ENCODE data around the gene PAK2. TPM values are rescaled to one million over a fixed set of nuclear protein-coding genes. Genes with fewer than 3 reads are reported as not detected.

PAK2 gene
- total and polyA plus RNA-seq, 10 donors, result 21.2 to 113 (median 99.9) TPM

DNA sequence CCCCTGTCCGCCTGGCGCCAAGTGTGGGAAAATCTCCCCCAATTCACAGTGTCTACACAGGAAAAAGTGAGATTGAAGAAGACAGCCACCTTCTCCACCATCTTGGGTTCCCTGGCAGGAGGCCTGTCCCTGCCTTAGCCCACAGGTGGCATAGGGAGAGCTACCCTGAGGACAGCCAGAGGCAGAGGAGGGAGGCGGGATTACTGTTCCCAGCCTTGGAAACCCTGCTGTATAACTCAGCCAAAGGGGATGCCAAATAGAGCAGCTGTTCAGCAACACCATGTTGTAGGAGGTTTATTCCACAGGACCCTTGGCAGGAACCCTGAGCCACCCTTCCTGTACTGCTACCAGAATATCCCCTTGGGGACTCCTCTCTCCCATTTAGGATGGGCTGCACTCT is 54.8 kb downstream of the PAK2 start:
- H3K4me3 ChIP-seq, result no peak overlapping the region
- DNase-seq, result no peak
- peaks cover 0 to 20% (median 0%) of the 10 kb centered on the region in 6 donors for H3K4me1 ChIP-seq
- no peaks in the 10 kb centered on the region for H3K27me3 ChIP-seq (replicated peaks in 1 of 7)
- H3K27ac ChIP-seq, result no peak overlapping the region
- no peaks in the 10 kb centered on the region for H3K9me3 ChIP-seq
- 93 to 100% (median 98%) methylated on average over 3 of the region's 3 CpGs for WGBS, 5 donors
- TF ChIP-seq CTCF (IDR thresholded peaks at IDR 0.05 in 8 of 11, conservative IDR thresholded peaks at IDR 0.05 in 3 of 11) (no peak), POLR2A (IDR thresholded peaks at IDR 0.05) (no peak), POLR2AphosphoS5 (IDR thresholded peaks at IDR 0.05) (no peak)
- intact Hi-C loops (cut with DNase I; ENCODE audit: low total_unique reads), result no loop called here
- H3K36me3 ChIP-seq, result peaks cover 0 to 71% (median 12%) of the 10 kb centered on the region in 6 donors

DNA sequence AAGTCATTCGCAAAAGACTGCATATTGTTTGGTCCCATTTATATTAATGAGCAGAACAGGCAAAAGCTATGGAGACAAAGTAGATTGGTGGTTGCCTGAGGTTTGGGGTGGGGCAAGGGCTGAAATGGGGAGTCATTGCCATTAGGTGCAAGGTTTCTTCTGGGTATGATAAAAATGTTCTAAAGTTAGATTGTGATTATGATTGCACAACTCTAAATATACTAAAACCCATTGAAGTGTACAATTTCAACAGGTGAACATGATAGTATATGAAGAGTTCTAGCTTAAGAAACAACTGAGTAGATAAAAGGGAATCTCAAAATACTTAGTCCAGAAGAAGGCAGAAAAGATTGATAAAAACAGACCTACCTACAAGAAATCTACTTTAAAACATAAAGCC is 56.7 kb downstream of the PAK2 start:
- no peaks in the 10 kb centered on the region for H3K9me3 ChIP-seq
- peaks cover 0 to 70% (median 8%) of the 10 kb centered on the region in 6 donors for H3K36me3 ChIP-seq
- no peak overlapping the region for H3K4me3 ChIP-seq
- WGBS, 5 donors, result 94 to 100% (median 99%) methylated on average over 1 of the region's 1 CpG
- TF ChIP-seq POLR2AphosphoS5 (IDR thresholded peaks at IDR 0.05), result no peak
- TF ChIP-seq CTCF (IDR thresholded peaks at IDR 0.05 in 8 of 11, conservative IDR thresholded peaks at IDR 0.05 in 3 of 11), result no peak
- no peak for TF ChIP-seq POLR2A (IDR thresholded peaks at IDR 0.05)
- DNase-seq, result no peak
- intact Hi-C loops (cut with DNase I; ENCODE audit: low total_unique reads), result no loop called here
- no peak overlapping the region for H3K27ac ChIP-seq
- H3K27me3 ChIP-seq (replicated peaks in 1 of 7), result no peaks in the 10 kb centered on the region
- peaks cover 0 to 23% (median 8%) of the 10 kb centered on the region in 6 donors for H3K4me1 ChIP-seq

DNA sequence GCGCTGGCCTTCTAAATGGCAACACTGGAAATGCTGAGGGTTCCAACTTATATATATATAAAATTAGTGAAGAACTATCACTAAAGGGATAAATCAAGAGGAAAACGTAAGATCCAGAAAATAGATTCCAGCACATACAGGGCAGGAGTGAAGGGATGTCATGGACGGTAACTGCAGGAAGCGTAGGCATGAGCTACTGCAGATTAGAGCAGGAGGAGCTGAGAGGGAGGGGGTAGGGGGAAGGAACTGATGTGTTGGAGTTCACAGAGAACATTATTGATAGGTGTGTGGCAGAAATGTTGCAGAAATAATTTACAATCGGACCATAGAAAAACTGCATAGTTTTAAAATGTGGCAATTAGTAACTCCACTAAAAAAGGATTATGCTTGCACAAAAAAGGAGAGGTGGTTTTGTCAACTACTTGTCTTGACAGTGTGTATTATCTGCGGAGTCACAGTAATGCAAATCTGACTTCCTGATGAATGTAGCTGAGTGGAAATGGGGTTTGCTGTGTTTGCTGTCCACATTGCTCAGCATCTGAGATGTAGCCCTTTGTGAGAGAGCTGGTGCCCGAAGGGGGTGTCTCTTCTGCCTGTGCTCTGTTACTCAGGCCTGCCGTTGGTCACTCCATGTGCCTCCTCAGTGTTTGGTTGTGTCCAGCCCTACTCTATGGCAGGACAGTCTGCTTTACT is 61.2 kb downstream of the PAK2 start:
- H3K27ac ChIP-seq, result no peak overlapping the region
- DNase-seq, result no peak
- H3K36me3 ChIP-seq, result peaks cover 0 to 70% (median 37%) of the 10 kb centered on the region in 6 donors
- intact Hi-C loops (cut with DNase I; ENCODE audit: low total_unique reads), result no loop called here
- H3K4me1 ChIP-seq, result peaks cover 0 to 13% (median 7%) of the 10 kb centered on the region in 6 donors
- 81 to 88% (median 86%) methylated on average over 8 of the region's 8 CpGs for WGBS, 5 donors
- no peak overlapping the region for H3K4me3 ChIP-seq
- H3K27me3 ChIP-seq (replicated peaks in 1 of 7), result no peaks in the 10 kb centered on the region
- TF ChIP-seq CTCF (IDR thresholded peaks at IDR 0.05 in 8 of 11, conservative IDR thresholded peaks at IDR 0.05 in 3 of 11) (no peak), POLR2AphosphoS5 (IDR thresholded peaks at IDR 0.05) (no peak), POLR2A (IDR thresholded peaks at IDR 0.05) (no peak)
- H3K9me3 ChIP-seq, result no peaks in the 10 kb centered on the region

DNA sequence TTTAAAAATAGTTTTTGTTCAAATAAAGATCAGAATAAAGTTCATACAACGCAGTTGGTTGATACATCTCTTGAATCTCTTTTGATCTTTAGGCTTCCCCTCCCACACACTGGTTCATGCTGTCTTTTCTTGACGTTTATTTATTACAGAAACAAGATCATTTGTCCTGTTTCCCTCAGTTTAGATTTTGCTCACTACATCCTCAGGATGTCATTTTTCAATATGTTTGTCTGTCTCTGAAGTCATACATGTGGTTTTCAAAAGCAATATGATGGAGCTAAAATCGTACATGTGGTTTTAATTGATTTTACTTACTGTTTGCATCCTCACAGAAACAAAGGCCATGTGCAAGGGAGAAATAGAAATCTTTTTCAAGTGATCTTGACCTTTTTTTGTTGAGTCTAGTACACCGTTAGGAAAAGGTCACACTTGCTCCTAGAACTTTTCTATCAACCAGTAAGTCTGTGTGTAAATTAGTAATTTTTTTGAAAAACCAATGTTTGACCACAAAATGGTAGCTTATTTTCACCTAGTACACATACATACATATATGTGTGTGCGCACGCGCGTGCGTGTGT is 64.3 kb downstream of the PAK2 start:
- intact Hi-C loops (cut with DNase I; ENCODE audit: low total_unique reads), result no loop called here
- TF ChIP-seq CTCF (IDR thresholded peaks at IDR 0.05 in 8 of 11, conservative IDR thresholded peaks at IDR 0.05 in 3 of 11), result no peak
- no peak for TF ChIP-seq POLR2AphosphoS5 (IDR thresholded peaks at IDR 0.05)
- no peak for TF ChIP-seq POLR2A (IDR thresholded peaks at IDR 0.05)
- WGBS, 5 donors, result 80 to 89% (median 84%) methylated on average over 9 of the region's 9 CpGs
- Histone ChIP-seq H3K27ac (no peak overlapping the region), H3K4me1 (peaks cover 0 to 13% (median 7%) of the 10 kb centered on the region in 6 donors), H3K36me3 (peaks cover 0 to 98% (median 65%) of the 10 kb centered on the region in 6 donors), H3K4me3 (no peak overlapping the region), H3K9me3 (no peaks in the 10 kb centered on the region), H3K27me3 (replicated peaks in 1 of 7) (no peaks in the 10 kb centered on the region)
- no peak for DNase-seq
